HEK293 (cell line): ENCODE measurements around the gene SLC2A6.

Experiments used
- CTCF ChIA-PET: fragments of 350-600 bp; formaldehyde crosslinking; extraction: SDS; loops from one replicate; lab custom pipeline; 2021; ENCODE audit warnings: antibody characterized with exemption; lab: Yijun Ruan, JAX
- POLR2A ChIA-PET: fragments of 300-600 bp; formaldehyde crosslinking; extraction: SDS; loops from one replicate; lab custom pipeline; 2020; ENCODE audit warnings: antibody characterized with exemption, inconsistent platforms; lab: Yijun Ruan, JAX
- H3K27ac ChIP-seq: fragments of 200-500 bp; sonication (Bioruptor generic); 2 replicates; pipeline ENCODE4 v1.5.1; 2014; ENCODE audit warnings: low read depth, low read length, control low read depth, inconsistent platforms; ENCODE audit errors: extremely low read depth
- H3K36me3 ChIP-seq, 2 experiments: fragments of 200-500 bp in 1 of 2; sonication (Bioruptor generic) in 1 of 2; 1 replicate in 1 of 2; 2 replicates in 1 of 2; pipeline ENCODE4 v1.5.1; 2014 to 2017; ENCODE audit warnings: inconsistent platforms in 2 of 2, low read length in 2 of 2; ENCODE audit not compliant: control insufficient read depth in 2 of 2, insufficient read depth in 1 of 2
- H3K4me1 ChIP-seq: fragments of 200-500 bp; sonication (Bioruptor generic); 2 replicates; pipeline ENCODE4 v1.5.1; 2014; ENCODE audit warnings: mild to moderate bottlenecking, low read length, inconsistent platforms; ENCODE audit not compliant: control insufficient read depth, insufficient read depth
- H3K4me3 ChIP-seq: 2 replicates; pipeline ENCODE4 v1.5.1; 2011; ENCODE audit warnings: low read depth, mild to moderate bottlenecking, control low read depth, low read length, moderate library complexity
- H3K9me3 ChIP-seq: fragments of 200-500 bp; sonication (Bioruptor generic); 2 replicates; pipeline ENCODE4 v1.5.1; 2014; ENCODE audit warnings: low read depth, low read length, inconsistent platforms; ENCODE audit not compliant: control insufficient read depth, insufficient read depth
- HOXD13 ChIP-seq: sonication (generic); formaldehyde crosslinking; IDR thresholded peaks from 2 replicates; pipeline ENCODE4 v1.8.0; 2022; ENCODE audit warnings: missing genetic modification reagents, borderline replicate concordance
- KLF9 ChIP-seq: fragments of 450-650 bp; formaldehyde crosslinking; IDR thresholded peaks from 2 replicates; pipeline ENCODE4 v1.5.1; 2016; ENCODE audit warnings: missing biosample characterization, missing genetic modification characterization, low read depth
- PRDM10 ChIP-seq: fragments of 450-650 bp; formaldehyde crosslinking; IDR thresholded peaks from 2 replicates; pipeline ENCODE4 v1.5.1; 2016; ENCODE audit warnings: missing biosample characterization, missing genetic modification characterization
- SP2 ChIP-seq: fragments of 450-650 bp; formaldehyde crosslinking; IDR thresholded peaks from 2 replicates; pipeline ENCODE4 v1.5.1; 2016; ENCODE audit warnings: missing biosample characterization, missing genetic modification characterization
- TRIM28 ChIP-seq: IDR thresholded peaks from 2 replicates; pipeline ENCODE4 v1.6.1; 2011; ENCODE audit warnings: low read length, control low read depth, borderline replicate concordance
- ZBTB10 ChIP-seq: fragments of 450-650 bp; formaldehyde crosslinking; IDR thresholded peaks from 2 replicates; pipeline ENCODE4 v1.5.1; 2016; ENCODE audit warnings: missing biosample characterization, missing genetic modification characterization
- ZBTB21 ChIP-seq: fragments of 450-650 bp; formaldehyde crosslinking; IDR thresholded peaks from 2 replicates; pipeline ENCODE4 v1.5.1; 2017; ENCODE audit warnings: missing biosample characterization, missing genetic modification characterization
- ZNF114 ChIP-seq: fragments of 450-650 bp; formaldehyde crosslinking; IDR thresholded peaks from 2 replicates; pipeline ENCODE4 v1.5.0; 2017; ENCODE audit warnings: missing biosample characterization, missing genetic modification characterization
- ZNF175 ChIP-seq: fragments of 450-650 bp; formaldehyde crosslinking; IDR thresholded peaks from 2 replicates; pipeline ENCODE4 v1.5.1; 2016; ENCODE audit warnings: missing biosample characterization, missing genetic modification characterization
- ZNF214 ChIP-seq: fragments of 450-650 bp; formaldehyde crosslinking; IDR thresholded peaks from 2 replicates; pipeline ENCODE4 v1.5.1; 2017; ENCODE audit warnings: missing biosample characterization, mild to moderate bottlenecking, missing genetic modification characterization, borderline replicate concordance
- ZNF280D ChIP-seq: fragments of 450-650 bp; formaldehyde crosslinking; IDR thresholded peaks from 2 replicates; pipeline ENCODE4 v1.5.1; 2016; ENCODE audit warnings: missing biosample characterization, missing genetic modification characterization
- ZNF335 ChIP-seq: fragments of 450-650 bp; formaldehyde crosslinking; conservative IDR thresholded peaks from 2 replicates; pipeline ENCODE4 v1.5.1; 2016; ENCODE audit warnings: missing biosample characterization, missing genetic modification characterization
- ZNF350 ChIP-seq: fragments of 450-650 bp; formaldehyde crosslinking; IDR thresholded peaks from 2 replicates; pipeline ENCODE4 v1.5.0; 2017; ENCODE audit warnings: missing biosample characterization, mild to moderate bottlenecking, missing genetic modification characterization
- ZNF501 ChIP-seq: fragments of 450-650 bp; formaldehyde crosslinking; IDR thresholded peaks from 2 replicates; pipeline ENCODE4 v1.5.1; 2016; ENCODE audit warnings: missing biosample characterization, missing genetic modification characterization
- ZNF514 ChIP-seq: fragments of 450-650 bp; formaldehyde crosslinking; IDR thresholded peaks from 2 replicates; pipeline ENCODE4 v1.5.1; 2016; ENCODE audit warnings: missing biosample characterization, missing genetic modification characterization
- ZNF558 ChIP-seq: fragments of 450-650 bp; formaldehyde crosslinking; IDR thresholded peaks from 2 replicates; pipeline ENCODE4 v1.5.1; 2016; ENCODE audit warnings: missing biosample characterization, missing genetic modification characterization
- ZNF624 ChIP-seq: fragments of 450-650 bp; formaldehyde crosslinking; IDR thresholded peaks from 2 replicates; pipeline ENCODE4 v1.5.1; 2017; ENCODE audit warnings: missing biosample characterization, missing genetic modification characterization
- ZNF639 ChIP-seq: fragments of 450-650 bp; formaldehyde crosslinking; IDR thresholded peaks from 2 replicates; pipeline ENCODE4 v1.5.1; 2016; ENCODE audit warnings: missing biosample characterization, missing genetic modification characterization
- ZNF843 ChIP-seq: fragments of 450-650 bp; formaldehyde crosslinking; IDR thresholded peaks from 2 replicates; pipeline ENCODE4 v1.5.1; 2016; ENCODE audit warnings: missing biosample characterization, missing genetic modification characterization

SLC2A6 gene

GRCh38 chr9:133425049-133425632 is 53.8 kb downstream of the SLC2A6 start:
- no peaks in the 10 kb centered on the region for H3K9me3 ChIP-seq
- CTCF ChIA-PET = interaction anchor here (0.6 to 0.8 kb wide), 2 partner anchors 13 to 90 kb away, joined by 3 read pairs; no protein-coding TSS in a partner anchor
- no peak overlapping the region for H3K27ac ChIP-seq
- peaks cover 0 to 16% of the 10 kb centered on the region in 2 experiments; a peak in 1 of 3 replicates for H3K36me3 ChIP-seq
- H3K4me1 ChIP-seq = 0 out of 2 replicates have a peak, but pooled peaks cover 3% of the 10 kb centered on the region
- POLR2A ChIA-PET = interaction anchor here (1.7 kb wide), 1 partner anchor 34 kb away, joined by 5 read pairs; the partner anchor contains the start of gene CACFD1
- no peak overlapping the region for H3K4me3 ChIP-seq
- TF ChIP-seq KLF9 (no peak), ZNF639 (no peak), ZNF280D (tag by site-specific recombination) (no peak), ZNF624 (no peak), ZNF214 (no peak), ZNF514 (no peak), ZNF114 (tag by site-specific recombination) (no peak), ZNF175 (tag by site-specific recombination) (no peak), ZNF501 (no peak), ZNF558 (tag by site-specific recombination) (no peak), HOXD13 (no peak), ZBTB10 (tag by site-specific recombination) (no peak), ZBTB21 (tag by site-specific recombination) (no peak), PRDM10 (tag by site-specific recombination) (no peak), ZNF335 (no peak), ZNF843 (tag by site-specific recombination) (no peak), TRIM28 (no peak), SP2 (tag by site-specific recombination) (no peak), ZNF350 (no peak)
